HG02798 (cell line): ENCODE data around the gene ACKR1.

Source experiments
- ATAC-seq: cut with Tn5 transposase; IDR thresholded peaks from one replicate; pipeline ENCODE4 v1.9.1; 2021; ENCODE audit warnings: mild to moderate bottlenecking; ENCODE audit not compliant: unreplicated experiment, poor library complexity

The ACKR1 gene

DNA sequence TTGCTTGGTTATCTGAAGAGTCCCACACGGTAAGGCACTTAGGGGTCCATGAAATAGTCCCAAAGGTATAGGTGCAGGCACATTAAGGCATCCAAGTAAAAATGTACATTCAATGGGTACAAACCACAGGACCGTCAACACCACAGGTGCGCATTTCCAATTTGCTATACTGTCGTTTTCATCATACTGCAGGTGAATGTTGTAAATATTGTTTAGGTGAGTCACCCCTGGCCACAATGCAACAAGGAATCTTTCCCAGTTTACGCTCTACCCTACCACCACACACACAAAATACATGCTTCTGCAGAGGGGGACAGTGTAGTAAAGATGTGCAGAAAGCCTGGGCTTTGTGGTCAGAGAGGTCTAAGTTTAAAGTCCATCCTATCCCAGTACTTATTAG lies 19.6 kb upstream of the ACKR1 start:
- ATAC-seq: no peak

DNA sequence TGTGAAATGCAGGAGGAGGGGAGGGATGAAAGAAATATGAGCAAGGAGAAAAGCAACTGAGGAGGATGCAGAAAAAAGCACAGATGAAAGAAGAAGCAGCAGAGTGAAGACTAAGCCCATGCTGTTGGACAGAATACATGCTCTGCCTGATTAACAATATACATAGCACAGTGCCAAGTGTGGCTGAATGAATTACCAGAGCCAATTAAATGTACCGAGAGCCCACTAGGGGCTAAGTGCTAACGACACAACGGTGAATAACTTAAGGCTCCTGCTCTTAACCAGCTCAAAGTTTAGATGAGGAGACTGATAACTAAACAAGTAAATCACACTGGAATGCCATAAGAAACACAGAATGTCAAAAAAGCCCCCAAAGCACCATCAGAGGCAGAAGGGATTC lies 17.6 kb upstream of the ACKR1 start:
- ATAC-seq: no peak

DNA sequence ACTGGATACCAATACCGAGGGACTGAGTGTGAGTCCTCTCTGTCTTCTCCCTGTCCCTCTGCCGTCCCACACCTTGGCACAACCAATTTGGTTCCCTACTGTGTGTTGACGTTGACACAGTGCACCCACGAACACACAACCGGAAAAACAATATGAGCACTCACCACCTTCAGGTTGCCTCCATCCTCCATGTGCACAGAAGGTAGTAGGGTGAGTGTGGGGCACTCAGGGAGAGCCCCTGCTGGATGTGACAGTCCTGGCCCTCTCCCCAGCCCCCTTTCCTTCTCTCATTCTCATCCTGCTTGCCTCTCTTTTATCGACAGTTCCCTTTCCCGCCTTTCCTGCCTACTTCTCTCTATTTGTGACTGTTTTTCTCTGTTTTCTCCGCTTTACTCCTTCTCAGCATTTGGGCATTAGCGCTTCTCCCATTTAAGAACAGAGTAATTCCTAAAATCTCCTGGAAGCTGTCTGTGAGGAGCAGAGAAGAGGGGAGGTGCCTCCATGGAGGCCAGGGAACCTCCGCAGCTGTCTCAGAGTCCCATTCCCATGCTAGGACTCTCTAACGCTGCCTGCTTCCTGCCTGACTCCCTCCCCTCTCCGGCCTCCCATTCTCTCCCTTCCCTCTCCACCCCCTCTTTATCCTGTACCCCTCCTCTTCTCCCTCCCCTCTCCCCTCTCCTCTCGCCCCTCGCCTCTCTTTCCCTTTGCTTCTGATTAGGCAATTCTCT lies 16.9 kb upstream of the ACKR1 start:
- ATAC-seq: peak; percentile 21

DNA sequence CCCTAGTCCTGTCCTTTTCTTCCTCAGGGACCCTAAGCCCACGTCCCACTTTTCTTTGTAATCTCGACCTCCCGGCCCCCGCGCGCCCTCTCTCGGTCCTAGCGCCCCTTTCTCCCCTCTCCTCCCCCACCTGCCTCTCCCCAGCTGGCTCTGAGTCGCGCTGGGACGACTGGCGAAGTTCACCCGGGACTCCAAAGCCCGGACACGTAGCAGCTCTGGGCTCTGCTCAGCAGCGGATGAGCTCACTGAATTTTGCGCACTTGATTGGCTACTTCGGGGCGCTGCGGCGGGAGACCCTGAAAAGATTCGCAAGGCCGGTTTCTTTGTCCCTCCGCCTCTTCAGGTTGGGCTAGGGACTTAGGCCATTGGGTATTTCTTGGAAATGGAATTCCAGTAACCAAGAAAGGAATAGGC lies 16.3 kb upstream of the ACKR1 start:
- peak; percentile 98 for ATAC-seq

DNA sequence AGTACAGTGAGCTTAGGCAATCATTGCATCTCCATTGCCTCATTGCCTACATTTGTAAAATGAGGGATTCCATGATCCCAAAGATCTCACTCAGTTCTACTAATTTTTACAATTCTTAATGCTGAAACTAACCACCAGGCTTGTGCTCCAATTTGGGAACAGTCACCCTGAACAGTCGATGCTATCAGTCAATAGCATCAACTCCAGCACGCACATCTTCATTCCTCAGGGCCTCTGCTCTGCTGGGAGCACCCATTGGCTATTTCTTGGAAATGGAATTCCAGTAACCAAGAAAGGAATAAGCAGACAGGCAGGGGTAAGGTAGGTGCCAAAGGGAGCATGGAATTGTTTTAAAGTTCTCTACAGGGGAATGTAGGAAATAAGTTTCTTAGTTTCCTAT lies 14.2 kb upstream of the ACKR1 start:
- no peak for ATAC-seq

DNA sequence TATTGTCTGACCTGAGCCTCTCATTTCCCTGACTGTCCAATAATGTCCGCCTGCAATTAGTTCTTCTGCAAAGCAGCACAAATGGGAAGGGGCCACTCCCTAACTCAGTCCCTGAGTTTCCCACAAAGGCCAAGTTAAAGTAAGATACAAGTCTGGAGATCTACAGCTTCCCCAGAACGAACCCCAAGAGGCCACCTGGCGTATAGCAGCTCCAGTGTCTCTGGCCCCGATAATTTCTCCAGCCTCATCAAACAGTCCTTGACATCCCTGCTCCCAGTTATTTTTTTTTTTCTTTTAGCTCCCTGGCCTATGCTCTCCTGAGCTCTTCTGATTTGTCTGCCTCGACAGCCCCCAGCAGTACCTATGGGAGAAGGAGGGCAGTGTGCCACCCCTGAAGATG lies 8.1 kb upstream of the ACKR1 start:
- ATAC-seq: no peak

DNA sequence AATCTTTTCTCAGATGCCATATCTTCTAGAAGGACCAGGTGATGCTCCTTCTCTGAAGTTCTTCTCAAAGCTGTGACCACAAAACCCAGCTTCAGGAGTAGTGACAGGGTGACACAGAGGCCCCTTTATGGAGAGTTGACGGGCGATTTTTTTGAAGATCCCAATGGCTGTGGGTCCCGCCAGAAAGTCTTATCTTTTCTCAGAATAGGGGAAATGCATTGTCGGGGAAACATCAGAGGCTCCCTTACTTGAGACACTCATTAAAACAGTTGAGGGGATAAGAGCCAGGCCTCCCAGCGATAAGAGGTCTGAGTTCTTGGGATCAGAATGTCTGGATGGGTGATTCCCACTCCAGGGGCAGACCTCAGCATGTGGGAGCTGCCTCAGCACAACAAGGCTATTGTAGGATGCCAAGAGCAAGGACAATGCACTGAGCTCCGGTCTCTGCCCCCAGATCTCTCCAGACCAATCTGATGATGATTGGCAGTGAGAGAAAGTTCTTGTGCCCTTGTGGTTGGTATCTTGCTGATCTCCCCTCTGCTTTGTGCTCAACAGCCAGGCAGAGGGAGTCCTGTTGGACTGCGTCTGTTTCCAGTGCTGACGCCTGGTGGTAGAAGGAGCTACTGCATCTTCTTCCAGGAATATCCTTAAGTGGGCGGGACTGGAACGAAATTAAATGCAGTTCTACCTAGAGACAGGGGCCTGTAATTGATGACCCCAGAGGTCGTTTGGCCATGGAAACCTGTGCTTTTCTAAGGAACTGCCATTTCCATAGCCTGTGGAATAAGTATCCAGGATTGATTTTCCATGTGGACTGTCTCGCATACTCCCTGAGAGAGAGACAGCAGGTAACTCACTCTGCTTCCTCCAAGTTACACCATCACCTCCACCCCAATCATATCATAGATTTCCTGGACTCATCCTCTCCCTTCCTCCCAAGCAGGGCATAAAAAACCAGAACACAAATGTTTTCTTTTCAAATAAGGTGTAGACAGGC lies 6.8 kb upstream of the ACKR1 start:
- peak; percentile 88 for ATAC-seq

DNA sequence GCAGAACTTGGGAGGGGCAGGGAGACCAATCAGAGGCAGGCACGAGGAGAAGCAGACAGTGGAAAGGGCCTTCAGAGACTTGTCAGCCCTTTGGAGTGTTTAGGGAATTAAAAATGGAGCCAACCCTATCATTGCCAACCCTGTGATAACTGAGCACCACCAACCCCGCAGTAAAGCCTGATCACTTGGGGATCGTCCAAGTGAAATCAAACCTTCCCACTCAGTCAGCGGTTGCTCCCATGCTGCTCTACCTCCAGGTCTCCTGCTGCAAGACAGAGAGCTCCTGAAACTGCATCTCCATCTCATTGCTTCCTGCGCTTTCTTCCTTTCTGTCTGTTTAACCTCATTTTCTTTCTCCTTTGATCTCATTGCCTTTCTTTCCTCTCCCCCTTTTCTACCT lies 4.8 kb upstream of the ACKR1 start:
- ATAC-seq: no peak

DNA sequence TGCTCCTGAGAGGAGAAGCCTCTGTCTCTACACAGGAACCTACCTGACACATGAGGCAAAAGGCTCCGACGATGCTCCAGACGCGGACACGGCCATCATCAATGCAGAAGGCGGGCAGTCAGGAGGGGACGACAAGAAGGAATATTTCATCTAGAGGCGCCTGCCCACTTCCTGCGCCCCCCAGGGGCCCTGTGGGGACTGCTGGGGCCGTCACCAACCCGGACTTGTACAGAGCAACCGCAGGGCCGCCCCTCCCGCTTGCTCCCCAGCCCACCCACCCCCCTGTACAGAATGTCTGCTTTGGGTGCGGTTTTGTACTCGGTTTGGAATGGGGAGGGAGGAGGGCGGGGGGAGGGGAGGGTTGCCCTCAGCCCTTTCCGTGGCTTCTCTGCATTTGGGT lies 3.9 kb upstream of the ACKR1 start:
- no peak for ATAC-seq

DNA sequence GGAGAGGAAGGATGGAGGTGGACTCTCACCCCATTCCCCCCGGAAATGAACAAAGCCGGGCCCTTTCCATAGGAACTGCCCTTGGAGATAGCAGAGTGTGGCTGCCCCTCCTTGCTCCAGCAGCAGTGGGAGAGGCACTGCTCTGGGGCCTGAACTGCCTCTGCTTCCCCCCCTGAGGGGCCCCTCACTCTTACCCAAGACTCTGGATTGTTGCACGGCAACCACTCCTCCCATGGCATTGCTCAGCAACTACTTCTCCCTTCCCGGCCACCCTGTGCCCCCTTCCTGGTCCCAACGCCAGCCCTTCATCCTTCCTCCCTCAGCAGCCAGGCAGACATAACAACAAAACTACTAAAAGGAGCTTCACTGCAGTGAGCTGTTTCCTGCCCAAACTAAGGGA lies 3.0 kb upstream of the ACKR1 start:
- ATAC-seq: no peak

DNA sequence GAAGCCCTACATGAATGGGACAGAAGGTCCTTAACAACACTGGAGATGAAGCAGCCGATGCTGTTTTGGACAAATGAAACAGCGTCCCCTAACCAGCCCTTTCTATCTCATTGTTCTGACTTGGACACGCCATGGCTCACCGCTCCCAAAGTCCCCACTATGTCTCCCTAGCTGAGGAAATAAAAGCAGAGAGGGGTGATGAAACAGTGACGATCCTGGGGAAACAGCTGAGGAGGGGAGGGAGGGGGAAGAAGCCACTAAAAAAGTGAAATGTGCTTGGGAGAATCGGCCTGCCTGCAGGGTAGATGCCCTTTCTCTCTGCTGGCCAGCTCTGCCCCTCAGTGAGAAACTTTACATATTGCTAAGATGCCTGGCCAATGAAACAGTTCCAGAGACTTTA lies 1.1 kb upstream of the ACKR1 start:
- ATAC-seq: no peak

DNA sequence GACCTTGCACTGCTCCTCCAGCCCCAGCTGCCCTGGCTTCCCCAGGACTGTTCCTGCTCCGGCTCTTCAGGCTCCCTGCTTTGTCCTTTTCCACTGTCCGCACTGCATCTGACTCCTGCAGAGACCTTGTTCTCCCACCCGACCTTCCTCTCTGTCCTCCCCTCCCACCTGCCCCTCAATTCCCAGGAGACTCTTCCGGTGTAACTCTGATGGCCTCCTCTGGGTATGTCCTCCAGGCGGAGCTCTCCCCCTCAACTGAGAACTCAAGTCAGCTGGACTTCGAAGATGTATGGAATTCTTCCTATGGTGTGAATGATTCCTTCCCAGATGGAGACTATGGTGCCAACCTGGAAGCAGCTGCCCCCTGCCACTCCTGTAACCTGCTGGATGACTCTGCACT lies 550 bp downstream of the ACKR1 start:
- no peak for ATAC-seq

DNA sequence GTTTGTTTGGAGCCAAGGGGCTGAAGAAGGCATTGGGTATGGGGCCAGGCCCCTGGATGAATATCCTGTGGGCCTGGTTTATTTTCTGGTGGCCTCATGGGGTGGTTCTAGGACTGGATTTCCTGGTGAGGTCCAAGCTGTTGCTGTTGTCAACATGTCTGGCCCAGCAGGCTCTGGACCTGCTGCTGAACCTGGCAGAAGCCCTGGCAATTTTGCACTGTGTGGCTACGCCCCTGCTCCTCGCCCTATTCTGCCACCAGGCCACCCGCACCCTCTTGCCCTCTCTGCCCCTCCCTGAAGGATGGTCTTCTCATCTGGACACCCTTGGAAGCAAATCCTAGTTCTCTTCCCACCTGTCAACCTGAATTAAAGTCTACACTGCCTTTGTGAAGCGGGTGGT lies 1.4 kb downstream of the ACKR1 start:
- ATAC-seq: no peak

DNA sequence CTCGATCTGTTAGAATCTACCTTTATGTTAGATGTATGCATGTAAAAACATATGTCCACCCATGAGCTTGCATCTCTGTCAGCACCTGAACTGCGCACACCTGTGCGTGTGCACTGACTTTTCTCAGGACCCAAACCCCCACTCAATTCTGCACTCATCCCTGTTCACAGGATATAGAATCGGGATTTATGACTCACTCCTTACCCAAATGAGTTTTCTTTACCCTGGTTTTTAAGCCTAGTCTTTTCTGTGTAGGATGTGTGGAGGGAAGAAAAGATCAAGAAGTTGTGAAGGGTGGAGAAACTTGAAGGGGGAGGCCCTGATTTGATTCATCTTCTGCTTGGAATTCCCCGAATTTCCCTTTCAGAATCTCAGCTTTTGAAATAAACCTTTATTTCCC lies 2.4 kb downstream of the ACKR1 start:
- ATAC-seq: no peak

DNA sequence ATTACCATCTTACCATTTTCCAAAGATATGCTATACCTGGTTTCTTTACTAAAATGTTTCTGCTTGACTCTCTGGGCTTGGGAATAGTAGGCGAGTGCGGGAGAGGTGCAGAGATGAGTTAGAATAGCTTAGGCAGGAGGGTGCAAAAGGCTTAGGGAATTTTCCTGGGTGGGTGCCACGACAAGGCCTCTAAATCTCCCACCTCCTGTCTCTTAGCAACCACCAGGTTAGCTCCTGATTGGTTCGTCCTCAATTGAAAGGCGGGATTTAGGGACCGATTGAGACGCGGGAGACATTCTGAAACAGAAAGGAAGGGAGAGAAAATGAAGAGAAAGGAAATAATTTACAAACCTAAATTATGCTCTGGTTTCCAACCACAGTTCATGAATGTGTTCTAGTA lies 3.1 kb downstream of the ACKR1 start:
- ATAC-seq: no peak

DNA sequence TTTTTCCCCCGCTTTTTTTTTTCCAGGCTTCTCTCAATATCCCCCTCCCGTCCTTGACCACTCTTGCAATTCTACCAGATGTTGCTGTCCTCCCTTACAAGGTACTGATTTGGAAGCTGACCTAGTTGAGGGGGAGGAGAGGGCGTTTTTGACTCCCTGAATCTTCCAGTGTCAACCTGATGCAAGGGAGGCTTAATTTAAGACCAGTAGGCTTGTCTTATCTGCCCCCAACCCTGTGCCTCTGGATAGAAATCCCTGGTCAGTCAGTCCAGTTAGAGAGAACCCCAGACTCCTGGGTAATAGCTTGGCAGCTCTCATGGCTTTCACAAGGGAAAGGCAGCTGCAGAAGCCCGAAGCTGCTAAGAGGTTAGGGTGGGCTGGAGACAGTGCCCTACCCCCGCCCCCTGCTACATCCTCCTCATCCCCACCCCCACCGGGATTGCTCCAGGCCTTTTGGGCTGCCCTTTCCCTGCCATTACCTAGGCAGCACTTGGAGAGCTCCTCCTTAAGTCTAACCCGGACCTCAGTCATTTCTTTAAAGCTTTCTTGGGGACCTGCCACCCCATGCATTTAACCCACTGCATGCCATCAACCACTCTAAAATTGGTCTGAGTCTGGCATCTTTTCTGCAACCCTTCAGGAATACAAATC lies 3.6 kb downstream of the ACKR1 start:
- ATAC-seq: no peak

DNA sequence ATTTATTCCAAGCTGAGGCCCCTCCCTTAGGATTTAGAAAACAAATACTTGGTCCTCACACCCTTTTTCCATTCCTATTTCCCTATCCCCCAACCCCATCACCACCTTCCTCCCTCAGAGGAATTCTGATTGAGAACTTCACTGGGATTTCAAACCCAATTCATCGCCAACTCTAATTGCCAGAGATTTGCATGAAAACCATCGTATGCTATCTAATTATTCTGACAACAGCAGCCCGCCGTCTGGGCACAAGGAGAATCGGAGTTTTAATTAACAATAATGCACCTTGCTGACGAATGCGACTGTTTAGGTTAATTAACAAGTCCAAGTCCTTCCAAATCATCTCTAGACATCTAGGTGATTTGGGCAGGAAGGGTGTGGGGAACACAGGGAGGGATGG lies 4.4 kb downstream of the ACKR1 start:
- no peak for ATAC-seq

DNA sequence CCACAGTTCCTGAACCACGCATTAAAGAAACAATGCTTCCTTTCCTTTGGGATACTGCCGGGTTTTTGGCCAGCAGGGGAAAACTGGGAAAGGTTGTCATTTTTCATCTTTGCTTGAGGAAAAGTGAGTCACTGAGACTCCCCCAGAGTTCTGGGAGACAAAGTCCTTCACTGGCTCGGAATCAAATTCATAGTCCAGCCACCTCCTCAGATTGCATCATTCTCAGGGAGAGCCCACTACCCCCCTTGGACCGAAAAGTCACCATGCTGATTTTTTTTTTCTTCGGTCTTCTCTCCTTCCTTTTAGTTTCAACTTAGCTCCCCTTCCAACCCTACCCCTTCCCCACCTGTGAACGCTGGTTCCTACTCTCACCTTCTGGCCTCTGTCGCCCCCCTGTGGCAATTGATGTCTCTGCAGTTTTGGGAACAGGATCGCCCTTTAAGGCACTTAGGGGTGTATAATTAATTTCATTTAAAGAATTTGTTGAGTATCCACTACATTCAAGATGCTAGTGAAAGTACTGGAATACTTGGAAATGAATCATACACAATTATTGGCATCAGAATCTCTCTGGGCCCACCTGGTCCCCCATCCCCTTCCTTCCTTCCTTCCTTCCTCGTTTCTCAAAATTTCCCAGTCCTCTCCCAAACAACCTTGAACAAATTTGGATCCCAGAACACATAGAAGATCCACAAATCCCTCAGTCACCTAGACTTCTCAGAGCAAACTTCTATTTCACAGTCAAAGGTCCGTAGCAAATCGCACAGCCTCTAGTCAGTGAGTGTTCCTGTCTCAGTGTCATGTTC lies 6.9 kb downstream of the ACKR1 start:
- peak; percentile 48 for ATAC-seq

DNA sequence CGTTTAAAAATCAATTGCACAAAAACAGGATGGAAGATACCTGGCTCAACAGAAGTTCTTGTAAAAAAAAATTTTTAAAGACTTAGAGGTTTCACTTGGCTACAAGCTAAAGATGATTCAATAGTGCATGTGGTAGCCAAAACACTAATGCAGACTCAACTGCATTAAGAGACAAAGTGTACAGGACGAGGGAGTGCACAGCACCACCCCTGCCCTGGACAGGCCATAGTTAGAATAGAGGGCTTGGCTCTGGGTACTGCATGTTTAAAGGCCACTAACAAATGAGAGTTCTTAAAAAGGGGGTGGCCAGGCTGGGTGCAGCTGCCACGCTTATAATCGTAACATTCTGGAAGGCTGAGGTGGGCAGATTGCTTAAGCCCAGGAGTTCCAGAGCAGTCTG lies 7.9 kb downstream of the ACKR1 start:
- no peak for ATAC-seq

DNA sequence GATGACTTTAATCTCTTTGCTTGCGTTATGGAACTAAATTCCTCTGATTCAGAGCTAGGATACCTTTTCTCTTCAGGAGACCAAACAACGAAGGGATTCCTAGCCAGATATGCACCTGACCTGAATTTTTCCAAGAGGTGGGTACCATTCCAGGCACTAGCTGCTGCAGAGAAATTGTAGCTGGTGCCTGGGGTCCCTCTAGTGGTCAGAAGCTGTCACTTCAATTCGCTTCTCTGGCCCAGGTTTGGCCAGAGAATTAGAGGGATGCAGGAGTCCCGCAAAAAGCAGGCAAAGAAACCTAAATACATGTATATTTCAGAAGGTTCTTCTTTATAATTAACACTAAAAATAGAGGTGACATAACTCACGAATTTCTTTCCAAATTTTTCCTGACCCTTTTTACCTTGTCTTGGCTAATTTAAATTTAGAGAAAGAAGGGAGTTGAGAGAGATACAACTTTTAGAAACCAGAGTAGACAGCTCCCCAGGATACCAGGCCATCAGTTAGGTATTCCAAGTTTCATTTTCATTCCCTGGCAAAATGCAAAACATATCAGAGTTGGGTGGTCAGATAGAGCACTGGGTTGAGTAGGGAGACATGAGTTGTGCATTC lies 9.6 kb downstream of the ACKR1 start:
- peak; percentile 65 for ATAC-seq
